Measurements from ENCODE around the gene CENPX. TPM values are rescaled to one million over a fixed set of nuclear protein-coding genes. Genes with fewer than 3 reads are reported as not detected.

Gene CENPX
- total RNA-seq, 1 donor from 2014 or later, result 38.7 TPM

GRCh38 chr17:82016061-82016874 lies 6.4 kb downstream of the CENPX start:
- DNase-seq (ENCODE audit: low read depth), result no peak
- no peak for FAIRE-seq
- H3K27me3 ChIP-seq (ENCODE audit: control insufficient read depth, insufficient read depth, low read length), result no peaks in the 10 kb centered on the region
- no peak overlapping the region for H3K4me3 ChIP-seq (ENCODE audit: low read depth, low read length)
- peaks cover 2% of the 10 kb centered on the region for H3K36me3 ChIP-seq (ENCODE audit: control insufficient read depth, insufficient read depth, low read length)
- TF ChIP-seq CTCF (IDR thresholded peaks at IDR 0.05; ENCODE audit: insufficient read depth, low read length, severe bottlenecking), result no peak

GRCh38 chr17:82015311-82015971 lies 7.2 kb downstream of the CENPX start:
- no peak for DNase-seq (ENCODE audit: low read depth)
- peaks cover 2% of the 10 kb centered on the region for H3K36me3 ChIP-seq (ENCODE audit: control insufficient read depth, insufficient read depth, low read length)
- no peak overlapping the region for H3K4me3 ChIP-seq (ENCODE audit: low read depth, low read length)
- no peaks in the 10 kb centered on the region for H3K27me3 ChIP-seq (ENCODE audit: control insufficient read depth, insufficient read depth, low read length)
- no peak for TF ChIP-seq CTCF (IDR thresholded peaks at IDR 0.05; ENCODE audit: insufficient read depth, low read length, severe bottlenecking)
- FAIRE-seq, result no peak

- Histone ChIP-seq H3K4me3 (ENCODE audit: low read depth, low read length) (no peak overlapping the region), H3K27me3 (ENCODE audit: control insufficient read depth, insufficient read depth, low read length) (no peaks in the 10 kb centered on the region), H3K36me3 (ENCODE audit: control insufficient read depth, insufficient read depth, low read length) (peaks cover 2% of the 10 kb centered on the region)
- DNase-seq (ENCODE audit: low read depth) (no peak), FAIRE-seq (peak; percentile 36)
- TF ChIP-seq CTCF (IDR thresholded peaks at IDR 0.05; ENCODE audit: insufficient read depth, low read length, severe bottlenecking), result no peak
These were observed 7.7 kb downstream of the CENPX start for GRCh38 chr17:82014971-82015310.

GRCh38 chr17:82014432-82014831 lies 8.2 kb downstream of the CENPX start:
- peaks cover 2% of the 10 kb centered on the region for H3K36me3 ChIP-seq (ENCODE audit: control insufficient read depth, insufficient read depth, low read length)
- no peak for FAIRE-seq
- no peak for TF ChIP-seq CTCF (IDR thresholded peaks at IDR 0.05; ENCODE audit: insufficient read depth, low read length, severe bottlenecking)
- H3K4me3 ChIP-seq (ENCODE audit: low read depth, low read length), result no peak overlapping the region
- no peak for DNase-seq (ENCODE audit: low read depth)
- no peaks in the 10 kb centered on the region for H3K27me3 ChIP-seq (ENCODE audit: control insufficient read depth, insufficient read depth, low read length)

GRCh38 chr17:82013772-82014321 lies 8.8 kb downstream of the CENPX start:
- TF ChIP-seq CTCF (IDR thresholded peaks at IDR 0.05; ENCODE audit: insufficient read depth, low read length, severe bottlenecking), result no peak
- Histone ChIP-seq H3K36me3 (ENCODE audit: control insufficient read depth, insufficient read depth, low read length) (peaks cover 3% of the 10 kb centered on the region), H3K4me3 (ENCODE audit: low read depth, low read length) (no peak overlapping the region), H3K27me3 (ENCODE audit: control insufficient read depth, insufficient read depth, low read length) (no peaks in the 10 kb centered on the region)
- no peak for FAIRE-seq
- no peak for DNase-seq (ENCODE audit: low read depth)
